Spleen (tissue), 11 donors: Measurements from ENCODE around the gene FBXO33. TPM values are rescaled to one million over a fixed set of nuclear protein-coding genes. Genes with fewer than 3 reads are reported as not detected.
A peak's percentile ranks its signal among the peaks of the same experiment; 100 is the strongest.

Experiments used
- DNase-seq: peaks from one replicate; pipeline ENCODE4 v3.0.0-alpha.2; 2020
- H3K27ac ChIP-seq, 8 donors: fragments of 200-600 bp; sonication (generic) in 7 of 8; 1 replicate in 4 of 8; 2 replicates in 4 of 8; pipeline versions ENCODE4 v1.5.0 to v1.8.0; 2016 to 2021; ENCODE audit warnings: inconsistent platforms in 4 of 8, mild to moderate bottlenecking in 4 of 8, moderate library complexity in 1 of 8
- H3K27me3 ChIP-seq, 7 donors: fragments of 200-600 bp; sonication (generic) in 6 of 7; replicated peaks in 1 of 7; 1 replicate in 4 of 7; 2 replicates in 3 of 7; pipeline versions ENCODE4 v1.5.0 to v1.8.0; 2016 to 2021; ENCODE audit warnings: inconsistent platforms in 3 of 7, mild to moderate bottlenecking in 1 of 7
- H3K36me3 ChIP-seq, 6 donors: fragments of 200-600 bp; sonication (generic) in 5 of 6; 1 replicate in 4 of 6; 2 replicates in 2 of 6; pipeline versions ENCODE4 v1.5.0 to v1.8.0; 2016 to 2021; ENCODE audit warnings: inconsistent platforms in 2 of 6
- H3K4me1 ChIP-seq, 6 donors: fragments of 200-600 bp; sonication (generic) in 5 of 6; 1 replicate in 3 of 6; 2 replicates in 3 of 6; pipeline versions ENCODE4 v1.5.0 to v1.8.0; 2016 to 2021; ENCODE audit warnings: inconsistent platforms in 3 of 6
- H3K4me3 ChIP-seq, 8 donors: fragments of 200-600 bp; sonication (generic) in 7 of 8; 1 replicate in 4 of 8; 2 replicates in 4 of 8; pipeline versions ENCODE4 v1.5.0 to v1.8.0; 2016 to 2021; ENCODE audit warnings: inconsistent platforms in 4 of 8, mild to moderate bottlenecking in 4 of 8, moderate library complexity in 2 of 8
- H3K9me3 ChIP-seq, 8 donors: fragments of 200-600 bp; sonication (generic) in 7 of 8; 1 replicate in 4 of 8; 2 replicates in 4 of 8; pipeline versions ENCODE4 v1.5.0 to v1.8.0; 2016 to 2021; ENCODE audit warnings: inconsistent platforms in 4 of 8
- CTCF ChIP-seq, 11 experiments: fragments of 200-600 bp in 7 of 11; fragments of 450-650 bp in 4 of 11; sonication (generic) in 4 of 11; IDR thresholded peaks in 8 of 11; conservative IDR thresholded peaks in 3 of 11; 1 replicate in 7 of 11; 2 replicates in 4 of 11; pipeline versions ENCODE4 v1.4.0 to v1.8.0; 2016 to 2021; ENCODE audit warnings: antibody characterized with exemption in 11 of 11, inconsistent platforms in 4 of 11, mild to moderate bottlenecking in 1 of 11
- POLR2A ChIP-seq, 3 donors: fragments of 450-650 bp; IDR thresholded peaks; one replicate each; pipeline ENCODE4 v1.5.1; 2017; ENCODE audit warnings: antibody characterized with exemption in 3 of 3, mild to moderate bottlenecking in 1 of 3
- POLR2AphosphoS5 ChIP-seq, 3 donors: sonication (generic); formaldehyde crosslinking; IDR thresholded peaks; one replicate each; pipeline ENCODE4 v1.5.1; 2017; ENCODE audit warnings: antibody characterized with exemption in 3 of 3
- WGBS, 5 donors: extraction: QIAGEN DNeasy Blood & Tissue Kit in 3 of 5; methylation state at CpG; one replicate each; pipeline versions ENCODE4 v1.1.5 to v1.1.7; 2013 to 2018; 5-methylcytosine and 5-hydroxymethylcytosine counted together
- intact Hi-C: fragments of 100-400 bp; cut with DNase I; formaldehyde crosslinking; loops from one replicate; pipeline ENCODE4 v1.15.0; 2023; ENCODE audit warnings: low total_unique reads
- polyA plus RNA-seq, 3 donors: library from polyadenylated mRNA; stranded (reverse); fragments of 200-250 nt; gene quantifications; one replicate each; pipeline ENCODE4 v1.2.1, GENCODE V29; 2013
- total RNA-seq, 7 donors: library from RNA; depleted of rRNA in 3 of 7; stranded (reverse); fragments of >200 nt in 3 of 7; fragmentation: NEBNext Ultra II Directional in 4 of 7; extraction: Animal tissue kit (Norgen Biotek cat#: 25700) in 4 of 7; gene quantifications; one replicate each; pipeline versions ENCODE4 v1.1.0 to v1.2.1, GENCODE V29; 2016 to 2021
- donor health status: healthy with polysubstance abuse.
- donor health status: DM: no; HTN: no; CAD: no; lungs with moderate emphysema.
- donor health status: DM: no; HTN: no; CAD: no.
- donor health status: Bipolar disorder and iron deficiency.
- donor health status: healthy.
- donor health status: DM: no; HTN: no; CAD: no.
- donor health status: DM: yes; HTN: yes; CAD: no.

FBXO33 gene
- total and polyA plus RNA-seq, 10 donors, result 6.0 to 24.1 (median 12.6) TPM

- 57 to 75% (median 71%) methylated on average over 2 of the region's 2 CpGs for WGBS, 5 donors
- DNase-seq, result no peak
- TF ChIP-seq POLR2AphosphoS5 (IDR thresholded peaks at IDR 0.05) (no peak), CTCF (IDR thresholded peaks at IDR 0.05 in 8 of 11, conservative IDR thresholded peaks at IDR 0.05 in 3 of 11) (no peak), POLR2A (IDR thresholded peaks at IDR 0.05) (no peak)
- Histone ChIP-seq H3K4me3 (no peak overlapping the region), H3K4me1 (peaks cover 16 to 30% (median 23%) of the 10 kb centered on the region in 6 donors), H3K27ac (no peak overlapping the region), H3K27me3 (no peaks in the 10 kb centered on the region), H3K9me3 (no peaks in the 10 kb centered on the region), H3K36me3 (no peaks in the 10 kb centered on the region)
- intact Hi-C loops, result loop anchor here (5.0 to 10.0 kb wide), 2 partner anchors 257 to 330 kb away; partner anchors contain the start of genes PNN and SEC23A
Measured at GRCh38 chr14:39434401-39434800, 2.2 kb upstream of the FBXO33 start.

- TF ChIP-seq POLR2AphosphoS5 (IDR thresholded peaks at IDR 0.05) (no peak), POLR2A (IDR thresholded peaks at IDR 0.05) (no peak), CTCF (IDR thresholded peaks at IDR 0.05 in 8 of 11, conservative IDR thresholded peaks at IDR 0.05 in 3 of 11) (no peak)
- intact Hi-C loops, result loop anchor here (5.0 to 10.0 kb wide), 2 partner anchors 256 to 329 kb away; partner anchors contain the start of genes PNN and SEC23A
- WGBS, 5 donors, result 15 to 28% (median 23%) methylated on average over 8 of the region's 8 CpGs
- H3K36me3 ChIP-seq, result no peaks in the 10 kb centered on the region
- peak overlapping the region in 7 of 8 donors; percentile 83 to 97 (median 88) for H3K4me3 ChIP-seq
- no peaks in the 10 kb centered on the region for H3K9me3 ChIP-seq
- DNase-seq, result no peak
- peak overlapping the region; percentile 97 to 100 (median 99) for H3K27ac ChIP-seq
- H3K4me1 ChIP-seq, result peaks cover 25 to 40% (median 33%) of the 10 kb centered on the region in 6 donors
- H3K27me3 ChIP-seq, result no peaks in the 10 kb centered on the region
Measured at GRCh38 chr14:39433452-39433813, 1.2 kb upstream of the FBXO33 start.

- Histone ChIP-seq H3K4me1 (peaks cover 25 to 46% (median 39%) of the 10 kb centered on the region in 6 donors), H3K27ac (peak overlapping the region; percentile 97 to 100 (median 99)), H3K4me3 (peak overlapping the region; percentile 54 to 97 (median 87)), H3K27me3 (no peaks in the 10 kb centered on the region), H3K36me3 (no peaks in the 10 kb centered on the region), H3K9me3 (no peaks in the 10 kb centered on the region)
- TF ChIP-seq POLR2A (IDR thresholded peaks at IDR 0.05) (peak in 2 of 3 donors; percentile 14 to 31), CTCF (IDR thresholded peaks at IDR 0.05 in 8 of 11, conservative IDR thresholded peaks at IDR 0.05 in 3 of 11) (peak in 7 of 11 experiments; percentile 13 to 37 (median 23)), POLR2AphosphoS5 (IDR thresholded peaks at IDR 0.05) (peak; percentile 85 to 86 (median 86))
- intact Hi-C loops, result loop anchor here (5.0 to 10.0 kb wide), 2 partner anchors 256 to 328 kb away; partner anchors contain the start of genes PNN and SEC23A
- peak; percentile 98 for DNase-seq
- WGBS, 5 donors, result 0 to 1% (median 0%) methylated on average over 22 to 38 of the region's 38 CpGs
Measured at GRCh38 chr14:39432619-39433451, 602 bp upstream of the FBXO33 start.
